HG03045 (cell line): Measurements from ENCODE around the gene SH3RF3.

Experiments used
- ATAC-seq: cut with Tn5 transposase; IDR thresholded peaks from one replicate; pipeline ENCODE4 v1.9.1; 2021; ENCODE audit warnings: mild to moderate bottlenecking, moderate library complexity; ENCODE audit not compliant: unreplicated experiment

SH3RF3 gene

DNA sequence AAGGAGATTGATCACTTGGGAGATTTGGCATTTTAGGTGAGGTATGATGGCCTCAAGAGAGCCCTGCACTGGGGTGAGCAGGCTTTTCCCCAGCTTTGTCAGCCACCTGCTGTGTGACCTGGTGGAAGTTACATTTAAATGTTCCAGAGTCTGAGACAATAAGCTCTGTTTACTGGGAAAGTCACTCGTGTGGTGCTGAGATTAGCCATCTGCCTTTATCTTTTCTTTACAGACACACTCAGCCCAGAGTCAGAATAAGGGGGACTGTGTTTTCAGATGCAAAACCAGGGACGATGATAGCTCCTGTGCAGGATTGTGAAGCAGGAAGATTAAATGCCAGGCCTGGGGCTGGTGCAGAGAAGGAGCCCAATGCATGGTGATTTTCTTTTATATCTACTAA, 47.9 kb downstream of the SH3RF3 start:
- ATAC-seq: no peak

DNA sequence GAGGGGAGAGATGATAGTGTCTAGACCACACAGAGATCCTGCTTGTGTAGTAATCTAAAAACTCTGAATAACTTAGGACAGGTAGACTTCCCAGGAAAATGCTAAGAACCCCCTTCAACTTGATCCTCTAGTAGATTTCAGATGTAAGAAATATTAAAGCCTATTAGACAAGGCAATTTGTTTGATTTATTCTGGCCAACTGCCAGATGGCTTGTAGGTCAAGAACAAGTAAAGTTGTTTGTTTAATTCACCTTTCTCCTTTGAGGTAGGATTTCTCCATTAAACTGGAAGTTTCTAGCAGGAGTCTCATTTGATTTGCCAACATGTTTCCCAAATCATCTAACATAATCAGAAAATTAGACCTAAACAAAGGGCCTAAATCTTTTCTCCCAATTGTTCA, 48.6 kb downstream of the SH3RF3 start:
- ATAC-seq: no peak

DNA sequence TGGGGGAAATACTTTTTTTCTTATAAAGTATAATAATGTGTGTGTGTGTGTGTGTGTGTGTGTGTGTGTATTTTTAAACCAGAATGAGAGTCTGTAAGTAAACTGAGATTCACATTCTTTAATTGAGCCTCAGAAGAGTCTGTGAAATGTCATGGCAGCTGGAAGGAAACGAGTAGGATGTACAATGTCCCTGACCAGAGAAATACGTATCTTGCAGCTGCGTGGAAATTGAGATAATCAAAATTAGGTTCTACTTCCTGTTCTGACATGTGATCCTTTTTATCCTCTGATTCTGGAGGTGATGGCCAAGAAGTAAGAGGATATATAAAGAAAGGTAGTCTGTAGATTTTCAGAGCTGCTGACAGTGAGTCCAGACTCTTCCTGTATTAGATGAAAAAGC, 50.0 kb downstream of the SH3RF3 start:
- no peak for ATAC-seq

DNA sequence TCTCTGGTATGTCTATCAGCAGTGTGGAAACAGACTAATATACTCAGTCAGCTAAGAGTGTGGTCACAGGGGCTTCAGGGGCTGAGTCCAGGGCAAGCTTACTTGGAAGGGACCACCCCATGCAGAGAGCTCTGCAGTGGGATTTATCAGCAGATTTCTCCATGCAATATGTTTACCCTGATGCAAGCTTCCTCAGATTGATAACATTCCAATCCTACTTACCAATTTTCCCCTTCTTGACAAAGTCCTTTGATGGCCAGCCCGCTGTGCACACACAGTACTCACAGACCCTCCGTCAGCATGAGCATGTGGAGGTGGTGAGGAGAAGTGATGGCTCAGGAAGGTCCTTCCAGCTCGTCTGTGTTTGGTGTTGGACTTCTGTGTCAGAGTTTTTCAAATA, 51.8 kb downstream of the SH3RF3 start:
- no peak for ATAC-seq

DNA sequence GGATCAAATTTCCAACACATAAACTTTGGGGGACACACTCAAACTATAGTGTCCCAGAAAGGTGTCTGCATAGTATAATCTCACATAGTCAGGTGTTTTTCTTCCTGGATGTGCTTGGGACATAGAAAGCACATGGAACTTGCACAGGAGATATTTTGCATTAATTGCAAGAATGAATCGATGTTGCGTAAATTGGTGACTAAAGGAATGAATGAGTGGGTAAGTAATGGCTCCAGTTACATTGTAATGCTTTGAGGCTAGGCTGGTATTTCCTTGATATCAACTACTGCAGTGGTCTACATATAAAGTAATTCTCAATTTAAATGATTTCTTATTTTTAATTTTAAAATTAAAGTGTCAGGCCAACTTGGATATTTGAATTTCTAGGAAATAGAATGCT, 53.4 kb downstream of the SH3RF3 start:
- no peak for ATAC-seq

DNA sequence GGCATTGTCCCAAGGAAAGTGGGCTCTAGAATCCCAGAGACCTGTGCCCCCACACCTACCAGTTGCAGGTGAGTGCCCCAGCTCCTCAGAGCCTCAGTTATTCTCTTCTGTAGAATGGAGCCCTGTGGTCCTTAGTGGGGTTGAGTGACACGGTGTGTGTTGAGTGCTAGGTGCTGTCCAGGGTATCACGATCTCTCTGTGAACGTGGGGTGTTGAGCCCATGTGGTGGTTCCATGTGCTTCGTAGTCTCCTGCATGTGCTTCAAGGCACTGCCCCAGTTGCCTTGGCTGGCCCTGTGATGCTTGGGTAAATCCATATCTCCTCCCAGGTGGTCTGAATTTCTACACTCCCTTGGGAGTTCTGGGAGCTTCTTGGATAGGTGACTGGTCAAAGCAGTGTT, 54.9 kb downstream of the SH3RF3 start:
- ATAC-seq: no peak

DNA sequence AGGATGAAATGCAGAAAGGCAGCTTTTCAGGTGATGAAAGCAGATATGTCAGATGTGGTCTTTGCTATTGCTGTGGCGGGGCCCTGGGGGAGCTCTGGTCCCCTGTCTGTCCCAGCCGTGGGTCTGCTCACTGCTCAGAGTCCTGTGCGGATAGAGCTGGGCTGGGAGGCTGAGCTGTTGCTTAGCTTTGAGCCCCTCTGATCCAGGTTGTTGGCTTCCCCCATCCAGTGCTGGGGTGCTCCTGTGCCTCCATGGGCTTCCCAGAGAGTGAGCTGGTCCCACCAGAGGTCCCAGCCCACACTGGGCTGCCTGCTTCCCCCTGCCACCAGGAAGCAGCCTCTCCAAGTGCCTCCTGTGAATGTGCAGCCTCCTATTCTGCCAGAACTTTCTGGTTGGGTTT, 55.4 kb downstream of the SH3RF3 start:
- ATAC-seq: no peak

DNA sequence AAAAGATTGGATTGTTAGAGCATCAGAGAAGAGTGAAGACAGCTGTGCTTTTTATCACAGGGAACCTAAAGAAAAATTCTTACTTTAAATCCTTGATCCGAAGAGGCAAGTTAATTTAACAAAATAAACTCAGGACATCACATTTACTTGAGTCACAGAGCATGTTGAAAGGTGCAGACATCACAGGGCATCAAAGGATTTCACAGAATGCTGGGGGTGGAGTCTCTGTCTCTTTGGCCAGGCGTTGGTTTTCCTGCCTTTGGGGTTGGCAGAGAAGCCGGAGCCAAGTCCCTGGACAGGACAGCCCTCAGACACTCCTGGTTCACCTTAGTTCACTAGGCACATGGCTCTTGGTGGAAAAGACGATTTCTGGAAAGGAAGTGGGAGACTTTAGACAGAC, 56.3 kb downstream of the SH3RF3 start:
- ATAC-seq: no peak

DNA sequence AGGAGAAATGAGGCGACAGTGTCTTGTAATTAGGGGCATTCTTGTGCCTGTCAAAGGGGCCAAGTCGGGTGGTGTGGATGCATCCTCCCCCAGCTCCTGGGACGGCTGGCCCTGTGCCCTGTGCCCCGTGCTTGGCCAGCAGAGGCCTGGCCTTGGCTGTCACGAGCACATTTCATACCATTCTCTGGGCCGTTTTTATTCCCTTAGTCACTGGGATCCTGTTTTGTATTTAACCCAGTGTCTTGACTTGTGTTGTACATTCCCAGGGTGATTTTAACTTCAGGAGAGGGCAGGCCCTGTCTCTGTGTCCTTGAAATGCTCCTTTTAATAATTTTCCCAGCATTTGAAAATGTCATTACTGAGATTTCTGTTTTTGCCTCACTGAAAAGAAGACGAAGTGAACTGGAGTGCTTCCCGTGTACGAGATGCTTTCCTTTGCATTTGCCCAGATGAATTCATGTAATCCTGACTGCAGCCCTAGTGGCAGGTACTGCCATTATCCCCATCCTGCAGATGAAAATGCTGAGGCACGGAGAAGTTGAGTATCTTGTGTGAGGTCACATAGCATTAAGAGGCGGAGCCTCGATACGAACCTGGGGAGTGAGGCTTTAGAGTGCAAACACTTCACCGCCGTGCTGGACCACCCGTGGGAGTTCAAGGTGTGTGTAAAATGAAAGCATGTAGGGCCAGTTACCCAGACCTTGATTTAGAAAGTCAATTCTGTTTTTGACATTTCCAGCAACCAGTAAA, 57.0 kb downstream of the SH3RF3 start:
- no peak for ATAC-seq

DNA sequence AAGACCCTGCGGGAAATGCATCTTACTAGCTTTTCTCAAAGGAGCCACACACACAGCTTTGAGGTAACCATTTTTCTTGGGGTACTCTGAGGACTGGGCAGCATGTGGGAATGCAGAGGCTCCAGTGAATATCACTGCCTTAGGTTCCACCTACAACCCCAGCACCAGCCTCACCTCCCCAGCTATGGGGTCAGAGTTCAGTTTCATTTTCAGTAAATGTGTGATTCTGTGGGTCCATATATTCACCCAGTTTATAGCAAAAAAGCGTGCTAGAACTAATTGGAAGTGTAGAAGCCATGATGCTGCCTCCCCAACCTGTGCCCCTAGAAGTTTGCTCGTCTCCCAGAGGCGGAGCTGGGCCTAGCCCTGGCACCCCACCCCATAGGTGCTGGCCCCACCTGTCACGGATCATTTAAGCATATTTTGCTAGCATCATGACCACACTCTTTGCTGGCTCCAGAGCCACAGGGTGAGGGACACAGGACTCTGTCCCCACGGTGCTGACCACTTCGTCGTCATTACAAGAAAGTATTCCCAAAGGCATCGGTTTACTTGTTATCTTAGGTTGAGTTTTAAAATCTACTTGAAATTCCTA, 57.7 kb downstream of the SH3RF3 start:
- no peak for ATAC-seq

DNA sequence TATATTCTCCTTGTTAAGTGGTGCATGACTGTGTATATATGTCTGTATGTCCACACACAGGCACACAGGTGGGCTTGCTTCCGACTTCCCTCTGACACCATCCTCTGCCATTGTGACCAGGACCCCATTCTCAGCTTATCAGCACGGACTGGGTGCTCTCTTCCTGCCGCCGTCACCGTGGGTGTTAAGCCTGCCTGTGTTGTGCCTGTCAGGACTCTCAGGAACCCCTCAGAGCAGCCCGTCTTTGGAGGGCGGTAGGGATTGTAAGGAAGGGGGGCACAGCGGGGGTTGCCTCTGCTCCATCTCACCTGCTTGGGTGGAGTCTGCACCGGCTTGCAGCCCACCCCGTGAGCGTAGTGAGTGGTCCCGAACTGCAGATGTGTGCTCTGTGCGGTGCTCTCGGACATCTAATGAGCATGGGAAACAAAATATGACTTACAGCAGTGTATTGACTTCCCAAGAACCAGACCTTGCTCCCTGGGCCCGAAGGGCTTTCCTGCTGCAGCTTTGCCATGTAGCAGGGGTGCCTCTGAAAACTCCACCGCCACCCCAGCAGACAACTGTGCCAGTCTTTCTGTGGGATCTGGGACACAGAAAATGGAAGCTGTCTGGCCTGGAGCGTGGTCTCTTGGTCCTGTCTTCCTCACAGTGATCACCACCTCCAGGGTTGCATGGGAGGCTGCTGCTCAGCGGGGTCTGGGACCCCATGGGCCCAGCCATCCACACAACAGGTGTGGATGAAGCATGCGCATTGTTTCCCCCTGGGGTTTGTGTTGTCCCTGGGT, 58.9 kb downstream of the SH3RF3 start:
- ATAC-seq: no peak

DNA sequence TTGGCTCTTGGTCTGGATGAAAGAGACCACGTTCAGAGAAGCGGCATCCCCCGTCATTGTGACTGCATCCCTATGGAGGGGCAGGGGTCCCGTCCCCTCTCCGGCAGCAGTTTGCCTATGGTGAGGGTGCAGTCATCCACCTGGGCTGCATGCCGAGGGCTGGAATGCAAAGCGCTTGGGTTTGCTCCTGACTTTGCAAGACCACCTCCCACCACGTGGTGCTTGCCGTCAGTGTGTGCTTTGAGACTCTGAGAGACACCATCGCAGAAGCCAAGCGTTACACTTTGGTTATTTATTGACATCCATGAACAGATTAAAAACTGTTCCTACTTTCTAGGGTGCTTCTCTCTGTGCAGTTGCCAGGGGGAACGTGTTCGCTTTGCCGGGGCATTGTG, 59.5 kb downstream of the SH3RF3 start:
- ATAC-seq: no peak

DNA sequence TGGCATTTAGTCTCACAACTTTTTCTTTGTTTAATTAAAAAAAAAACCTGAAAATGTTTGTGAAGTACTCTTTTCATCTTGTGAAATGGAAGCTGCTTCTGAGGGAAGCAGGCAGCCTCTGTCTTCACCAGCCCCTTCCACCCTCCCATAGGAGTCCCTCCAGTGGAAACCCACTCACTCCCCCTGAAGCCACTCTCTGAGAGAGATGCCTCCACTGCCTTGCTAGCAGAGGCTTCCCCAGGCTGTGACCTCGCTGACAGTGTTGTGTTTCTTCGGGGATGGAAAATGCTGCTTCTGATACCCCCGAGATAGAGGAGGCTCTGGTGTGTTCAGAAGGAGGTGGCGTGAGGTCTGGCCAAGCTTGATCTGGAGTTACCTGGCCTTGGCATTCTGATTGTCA, 59.9 kb downstream of the SH3RF3 start:
- no peak for ATAC-seq

DNA sequence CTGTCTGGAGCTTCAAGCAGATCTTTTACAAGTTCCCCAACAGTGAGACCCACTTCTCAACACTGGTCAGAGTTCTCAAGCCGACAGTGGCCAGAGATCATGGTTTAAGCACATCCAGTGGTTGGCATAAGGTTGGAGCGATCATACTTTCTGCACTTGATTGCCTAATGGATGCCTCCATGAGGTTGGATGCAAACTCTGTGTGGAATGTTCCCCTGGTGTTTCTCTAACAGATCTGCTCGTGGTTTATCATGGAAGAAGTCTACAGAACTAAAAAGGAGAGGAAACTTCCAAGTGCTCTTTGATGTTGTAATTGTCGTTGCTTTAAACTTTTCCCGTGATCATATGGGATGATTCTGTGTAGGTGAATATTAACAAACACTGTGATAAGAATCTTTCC, 60.7 kb downstream of the SH3RF3 start:
- ATAC-seq: no peak

DNA sequence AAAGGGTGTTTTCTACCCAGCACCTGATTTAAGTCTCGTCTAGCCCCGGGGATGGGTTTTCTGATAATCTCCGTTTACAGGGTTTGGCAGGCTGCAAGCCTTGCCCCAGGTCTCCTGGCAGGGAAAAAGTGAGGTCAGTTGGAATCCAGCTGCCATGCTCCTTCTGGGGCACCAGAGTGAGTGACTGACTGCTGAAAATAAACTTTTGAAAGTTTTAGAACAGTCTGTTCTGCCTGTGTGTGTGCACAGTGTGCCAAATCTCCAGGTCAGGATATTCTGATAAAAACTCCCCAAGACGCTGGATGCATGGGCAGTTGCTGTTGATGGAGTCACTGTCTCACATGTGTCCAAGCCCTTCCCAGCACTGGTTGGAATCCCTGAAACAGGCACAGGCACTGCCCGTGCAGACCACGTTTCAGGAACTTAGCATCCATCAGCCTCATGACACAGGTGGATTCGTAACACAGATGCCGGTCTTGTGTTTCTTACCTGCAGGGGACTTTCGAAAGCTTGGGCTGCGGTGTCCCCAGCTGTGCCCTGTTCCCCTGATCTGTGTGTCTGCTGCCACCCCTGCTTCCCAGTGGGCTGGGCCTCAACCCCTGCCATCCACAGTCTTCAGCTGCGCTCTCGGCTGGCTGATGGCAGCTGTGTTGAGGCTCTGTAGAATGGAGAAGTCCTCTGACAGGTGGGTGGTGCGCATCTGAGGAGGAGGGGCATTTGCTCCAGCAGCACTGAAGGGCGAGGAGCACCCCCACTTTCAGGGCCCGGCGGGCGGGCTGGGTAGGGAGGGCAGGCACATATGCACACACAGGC, 65.0 kb downstream of the SH3RF3 start:
- ATAC-seq: no peak

DNA sequence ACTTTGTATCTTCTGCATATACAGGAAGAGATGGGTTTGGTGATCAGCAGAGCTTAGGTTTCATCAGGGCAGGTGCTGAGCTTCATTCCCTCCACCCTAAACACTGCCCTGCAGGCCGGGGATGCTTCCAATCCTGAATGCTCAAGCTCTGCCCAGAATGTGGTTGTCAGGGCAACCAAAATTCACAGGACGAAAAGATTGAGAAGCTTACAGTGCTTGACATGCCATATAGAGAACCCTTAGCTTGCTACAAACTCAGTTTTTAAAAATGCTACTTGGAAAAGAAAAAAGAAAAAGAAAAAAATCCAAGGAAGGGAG, 65.6 kb downstream of the SH3RF3 start:
- ATAC-seq: no peak

DNA sequence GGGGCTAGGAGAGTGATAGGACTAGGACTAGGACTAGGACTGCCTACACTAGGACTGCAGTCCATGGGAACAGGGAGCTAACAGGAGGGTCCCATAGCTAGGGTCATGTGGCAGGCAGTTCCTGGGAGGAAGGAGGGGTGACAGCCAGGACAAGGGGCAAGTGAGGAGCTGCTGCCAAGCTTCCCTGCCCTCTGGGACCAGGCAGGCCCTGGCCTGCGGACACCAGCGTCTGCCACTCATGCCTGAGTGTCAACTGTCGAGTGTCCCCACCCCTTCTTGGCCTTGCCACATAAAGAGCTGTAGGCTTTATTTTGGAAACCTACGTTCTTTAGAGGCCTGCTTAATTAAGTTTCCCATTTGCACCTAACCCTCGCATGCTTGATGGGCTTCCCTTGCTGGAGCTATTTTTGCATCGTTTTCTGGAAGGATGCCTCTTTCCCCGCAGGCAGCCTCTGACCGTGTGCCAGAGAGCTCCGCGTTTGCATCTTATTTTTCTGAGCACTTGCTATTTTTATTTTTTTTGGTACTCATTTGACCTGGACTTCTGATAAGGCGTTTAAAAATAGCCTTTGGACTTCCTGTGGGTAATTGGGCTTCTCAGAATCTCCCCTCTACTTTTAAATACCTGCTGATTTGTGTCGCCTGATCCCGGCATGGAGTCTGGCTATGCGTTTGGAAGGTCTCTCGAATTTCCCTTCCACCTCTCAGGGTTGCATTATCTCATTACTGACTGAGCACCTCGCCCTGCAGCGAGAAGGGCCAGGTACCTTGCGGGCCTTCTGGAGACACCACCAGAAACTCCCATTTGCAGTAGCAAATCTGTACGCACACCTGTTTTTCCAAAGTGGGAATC, 66.4 kb downstream of the SH3RF3 start:
- ATAC-seq: no peak

DNA sequence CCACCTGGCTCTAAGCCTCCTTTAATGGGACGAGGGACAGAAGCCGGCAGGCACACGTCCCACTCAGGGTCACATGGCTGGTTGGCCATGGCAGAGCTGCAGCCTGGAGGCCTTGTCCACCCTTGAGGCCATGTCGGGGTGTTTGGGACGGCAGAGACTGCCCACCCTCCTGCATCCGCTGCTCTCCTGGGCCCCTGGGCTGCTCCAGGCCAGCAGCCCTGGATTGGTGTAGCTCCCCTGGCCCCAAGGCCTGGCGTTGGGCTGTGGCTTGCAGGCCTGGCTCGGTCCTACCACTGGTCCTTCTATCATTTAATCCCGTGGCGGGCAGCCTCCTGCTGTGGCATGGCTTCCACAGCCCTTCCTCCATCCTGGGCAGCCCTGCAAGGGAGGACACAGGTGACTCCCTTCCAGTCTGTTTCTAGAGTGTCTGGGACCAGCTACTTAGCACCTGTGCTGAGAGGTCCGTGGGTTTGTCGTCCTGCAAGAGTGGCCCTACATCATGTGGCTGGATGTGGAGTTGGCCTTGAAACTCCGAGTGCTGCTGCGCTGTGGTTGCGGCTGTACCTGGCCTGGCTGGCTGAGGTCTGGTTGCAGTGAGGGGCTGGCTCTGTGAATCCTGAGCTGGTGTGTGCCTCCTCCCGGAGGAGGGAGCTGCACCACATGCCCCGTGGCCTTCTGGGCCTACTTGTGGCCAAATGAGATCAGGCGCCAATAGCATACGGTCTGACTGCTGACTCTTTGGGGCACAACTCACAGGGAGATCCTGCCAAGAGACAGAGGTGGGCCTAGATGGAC, 67.3 kb downstream of the SH3RF3 start:
- ATAC-seq: no peak

DNA sequence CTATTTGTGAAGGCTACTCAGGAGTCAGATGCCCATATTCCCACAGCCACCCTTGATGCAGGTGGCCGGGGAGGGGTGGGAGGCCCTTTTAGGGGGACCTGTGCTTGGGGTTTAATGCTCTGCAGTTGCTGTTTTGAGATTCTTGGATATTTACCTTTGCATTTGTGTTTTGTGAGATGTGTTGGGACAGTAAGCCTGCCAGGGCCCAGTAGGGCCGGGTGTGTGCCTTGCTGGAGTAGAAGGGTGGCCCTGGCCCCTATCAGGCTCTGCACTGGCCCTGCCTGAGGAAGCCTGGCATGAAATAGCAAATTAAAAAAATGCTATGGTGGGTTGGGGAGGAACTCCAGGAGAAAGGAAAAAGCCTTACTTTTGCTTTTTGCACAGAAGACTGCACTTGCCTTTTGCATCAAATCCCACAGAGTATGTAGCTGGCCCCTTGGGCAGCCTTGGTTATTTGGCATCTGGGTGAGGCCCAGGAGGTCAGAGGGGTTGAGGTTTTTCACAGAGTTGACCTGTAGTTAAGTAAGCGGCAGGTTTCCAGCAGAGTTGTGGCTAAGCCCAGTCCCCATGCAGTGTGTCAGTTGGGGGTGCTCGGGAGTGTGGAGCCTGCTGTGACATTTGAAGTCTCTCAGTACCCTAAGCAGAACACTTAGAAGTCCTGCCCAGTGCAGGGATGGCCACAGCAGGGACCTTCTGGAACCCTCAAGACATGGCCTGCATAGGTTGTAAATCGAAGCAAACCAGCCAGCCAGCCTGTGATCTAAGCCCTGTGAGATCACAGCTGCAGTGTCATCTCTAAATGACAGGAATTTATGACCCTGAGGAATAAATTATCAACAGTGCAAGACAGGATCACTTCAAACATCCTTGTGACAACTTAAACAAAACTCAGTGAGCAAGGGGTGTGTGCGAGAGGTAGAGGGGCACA, 68.8 kb downstream of the SH3RF3 start:
- ATAC-seq: no peak
